GM12878 (cell line): ENCODE data around the gene COL2A1. TPM values are rescaled to one million over a fixed set of nuclear protein-coding genes. Genes with fewer than 3 reads are reported as not detected.

Experiments used
- ATAC-seq: fragments of 200-7000 bp; cut with Tn5 transposase; 3 replicates; pipeline ENCODE4 v1.9.1; 2020; ENCODE audit warnings: mild to moderate bottlenecking, moderate library complexity
- BruUV-seq: library from RNA; stranded (reverse); fragments of 400-500 nt; replicated peaks from 2 replicates; lab custom pipeline; 2021; lab: Mats Ljungman, UMichigan
- CTCF ChIA-PET: fragments of 300-600 bp; sonication (Branson Sonifier 250); formaldehyde crosslinking; extraction: SDS; loops from one replicate; lab custom pipeline; 2021; ENCODE audit warnings: inconsistent platforms; lab: Yijun Ruan, JAX
- POLR2A ChIA-PET: fragments of 350-600 bp; formaldehyde crosslinking; extraction: SDS; loops from one replicate; lab custom pipeline; 2021; ENCODE audit warnings: inconsistent platforms; lab: Charles Lee
- RAD21 ChIA-PET: fragments of 300-600 bp; sonication (Branson Sonifier 250); formaldehyde crosslinking; loops from one replicate; lab custom pipeline; 2023; ENCODE audit warnings: antibody characterized with exemption; ENCODE audit not compliant: unreplicated experiment; lab: Charles Lee
- SMC1A ChIA-PET: fragments of 300-600 bp; sonication (Branson Sonifier 250); formaldehyde crosslinking; loops from one replicate; lab custom pipeline; 2023; ENCODE audit not compliant: unreplicated experiment, uncharacterized antibody; lab: Charles Lee
- DNase-seq: peaks from one replicate; pipeline ENCODE4 v3.0.0-alpha.2; 2011; ENCODE audit warnings: low read depth, low spot score
- FAIRE-seq: peaks from 3 replicates; lab custom pipeline; 2011; peaks lifted over from hg19 to GRCh38; lab: Jason Lieb, UNC
- H2AFZ ChIP-seq: 2 replicates; pipeline ENCODE4 v1.6.0; 2011; ENCODE audit warnings: low read depth, low read length, control low read depth; ENCODE audit not compliant: control insufficient read depth
- H3K27ac ChIP-seq: 2 replicates; pipeline ENCODE4 v1.5.1; 2011; ENCODE audit warnings: control low read depth; ENCODE audit not compliant: control insufficient read depth, insufficient read depth
- H3K27me3 ChIP-seq, 2 experiments: replicated peaks in 1 of 2; 2 replicates each; pipeline versions ENCODE4 v1.6.0 to v1.6.1; 2011; ENCODE audit warnings: low read length in 1 of 2; ENCODE audit not compliant: control insufficient read depth in 2 of 2, insufficient read depth in 2 of 2
- H3K36me3 ChIP-seq, 2 experiments: 2 replicates each; pipeline ENCODE4 v1.5.1; 2011; ENCODE audit warnings: low read length in 1 of 2; ENCODE audit not compliant: control insufficient read depth in 2 of 2, insufficient read depth in 2 of 2
- H3K4me1 ChIP-seq: 2 replicates; pipeline ENCODE4 v1.6.1; 2011; ENCODE audit warnings: mild to moderate bottlenecking, low read length, moderate library complexity, mixed read lengths; ENCODE audit not compliant: control insufficient read depth, insufficient read depth
- H3K4me2 ChIP-seq: 2 replicates; pipeline ENCODE4 v1.6.0; 2011; ENCODE audit warnings: control low read depth; ENCODE audit not compliant: control insufficient read depth, insufficient read depth
- H3K4me3 ChIP-seq: fragments of 200-600 bp; sonication (generic); 2 replicates; pipeline ENCODE4 v1.5.1; 2016
- H3K79me2 ChIP-seq: 2 replicates; pipeline ENCODE4 v1.6.0; 2011; ENCODE audit warnings: low read length; ENCODE audit not compliant: control insufficient read depth, insufficient read depth
- H3K9ac ChIP-seq: 2 replicates; pipeline ENCODE4 v1.8.0; 2011; ENCODE audit warnings: low read length, control low read depth, mixed read lengths; ENCODE audit not compliant: control insufficient read depth, insufficient read depth
- H3K9me3 ChIP-seq: replicated peaks from 3 replicates; pipeline ENCODE4 v1.5.1; 2011; ENCODE audit warnings: mild to moderate bottlenecking, low read length; ENCODE audit not compliant: control insufficient read depth, insufficient read depth
- H4K20me1 ChIP-seq: 2 replicates; pipeline ENCODE4 v1.6.0; 2011; ENCODE audit not compliant: control insufficient read depth, insufficient read depth
- GABPA ChIP-seq: IDR thresholded peaks from 2 replicates; pipeline ENCODE4 v1.6.1; 2014; ENCODE audit warnings: antibody characterized with exemption, low read depth, mild to moderate bottlenecking, inconsistent platforms
- HDAC6 ChIP-seq: fragments of 200-600 bp; sonication (generic); IDR thresholded peaks from one replicate; pipeline ENCODE4 v1.8.0; 2017; ENCODE audit warnings: antibody characterized with exemption; ENCODE audit not compliant: unreplicated experiment
- MTA2 ChIP-seq: fragments of 450-650 bp; IDR thresholded peaks from 2 replicates; pipeline ENCODE4 v1.6.1; 2016; ENCODE audit warnings: low read depth, mild to moderate bottlenecking, moderate library complexity
- NR2C2 ChIP-seq: IDR thresholded peaks from 2 replicates; pipeline ENCODE4 v1.6.1; 2011; ENCODE audit warnings: borderline replicate concordance, low read depth; ENCODE audit not compliant: control insufficient read depth, insufficient read length
- POLR2AphosphoS2 ChIP-seq: IDR thresholded peaks from 2 replicates; pipeline ENCODE4 v1.6.1; 2011; ENCODE audit warnings: low read depth, mild to moderate bottlenecking, low read length, improper control_type of control experiment, moderate library complexity
- POU2F2 ChIP-seq: IDR thresholded peaks from 3 replicates; pipeline ENCODE4 v1.6.1; 2011; ENCODE audit warnings: low read depth, mild to moderate bottlenecking, low read length, borderline replicate concordance
- SKIL ChIP-seq: fragments of 450-650 bp; IDR thresholded peaks from 2 replicates; pipeline ENCODE4 v1.6.1; 2017; ENCODE audit warnings: mild to moderate bottlenecking, low read depth, inconsistent platforms; ENCODE audit not compliant: poor library complexity, severe bottlenecking
- TAF1 ChIP-seq: IDR thresholded peaks from 2 replicates; pipeline ENCODE4 v1.6.1; 2011; ENCODE audit warnings: mild to moderate bottlenecking, low read depth, low read length, borderline replicate concordance
- ZBED1 ChIP-seq: IDR thresholded peaks from 2 replicates; pipeline ENCODE4 v1.6.1; 2016; ENCODE audit warnings: borderline replicate concordance
- ZNF622 ChIP-seq: fragments of 450-650 bp; IDR thresholded peaks from 2 replicates; pipeline ENCODE4 v1.6.1; 2017; ENCODE audit warnings: mild to moderate bottlenecking, inconsistent platforms
- WGBS: methylation state at CpG from one replicate; pipeline ENCODE4 v1.1.6; 2016; ENCODE audit warnings: low lambda C conversion rate; ENCODE audit not compliant: insufficient replicate concordance, insufficient coverage; ENCODE audit errors: missing lambda C conversion rate; 5-methylcytosine and 5-hydroxymethylcytosine counted together
- in situ Hi-C: fragments of 300-500 bp; cut with MboI; formaldehyde crosslinking; loops from 9 replicates; pipeline ENCODE4 v1.14.3; 2018; ENCODE audit warnings: mixed read lengths
- intact Hi-C: fragments of 100-400 bp; cut with micrococcal nuclease; formaldehyde crosslinking; loops from one replicate; pipeline ENCODE4 v1.14.2; 2022; ENCODE audit not compliant: unreplicated experiment
- polyA plus RNA-seq, 11 experiments: library from polyadenylated mRNA; depleted of rRNA in 4 of 11; unstranded in 6 of 11; stranded (reverse) in 5 of 11; fragments of >200 nt; fragmentation: Nextera tagmentation in 4 of 11; fragmentation: Illumina TruSeq in 1 of 11; extraction: Ambion mirVana in 4 of 11; extraction: Trizol in 1 of 11; gene quantifications; 1 replicate in 1 of 11; 2 replicates in 10 of 11; pipeline versions ENCODE4 v1.2.1 to v1.2.3, GENCODE V29; 2011 to 2016; ENCODE audit warnings: inconsistent platforms in 2 of 11, missing spikeins in 2 of 11, low read depth in 1 of 11
- total RNA-seq, 4 experiments: library from RNA; depleted of rRNA in 3 of 4; stranded (reverse); fragments of >200 nt in 3 of 4; fragmentation: Illumina TruSeq in 1 of 4; extraction: Trizol in 1 of 4; gene quantifications; 2 replicates each; pipeline versions ENCODE4 v1.2.1 to v1.2.3, GENCODE V29; 2013 to 2021

COL2A1 gene
- total and polyA plus RNA-seq, 10 of the 15 experiments (the other 5 are each of a cell fraction or from before 2014, with no cell fraction given) = 0.06 to 0.67 (median 0.19) TPM; not detected in 1

- ChIA-PET SMC1A (interaction anchor here (1.6 kb wide), 1 partner anchor 31 kb away, joined by 3 read pairs; no protein-coding TSS in a partner anchor), CTCF (interaction anchor here (0.6 kb wide), 1 partner anchor 297 kb away, joined by 4 read pairs; the partner anchor contains the start of gene ENDOU), RAD21 (interaction anchor here (0.6 kb wide), 1 partner anchor 95 kb away, joined by 3 read pairs; no protein-coding TSS in a partner anchor), POLR2A (no interaction called here)
- intact Hi-C loops = no loop called here
- Histone ChIP-seq H3K27ac (no peak overlapping the region), H2AFZ (no peak overlapping the region), H3K4me3 (no peak overlapping the region), H3K36me3 (no peaks in the 10 kb centered on the region), H3K4me1 (no peaks in the 10 kb centered on the region), H3K27me3 (peaks cover 3 to 5% of the 10 kb centered on the region in 2 experiments; a peak in 3 of 4 replicates), H3K79me2 (no peaks in the 10 kb centered on the region), H3K4me2 (no peak overlapping the region), H4K20me1 (no peaks in the 10 kb centered on the region; the same call in 1 of the 2 replicates), H3K9ac (no peak overlapping the region), H3K9me3 (no peaks in the 10 kb centered on the region)
- WGBS = 43% methylated on average over 5 of the region's 5 CpGs
- in situ Hi-C loops = no loop called here
- BruUV-seq = no TSS peak
- TF ChIP-seq POLR2AphosphoS2 (no peak), ZBED1 (no peak), POU2F2 (no peak), SKIL (no peak), ZNF622 (no peak), GABPA (no peak), NR2C2 (no peak), MTA2 (no peak), TAF1 (no peak), HDAC6 (no peak)
- no peak for DNase-seq
- ATAC-seq = no peak
- FAIRE-seq = no peak
These were observed 17.4 kb upstream of the COL2A1 start for GRCh38 chr12:48021485-48022179.
